ENCODE results near the gene TRPC6.

GRCh38 chr11:101442171-101442570 is 141.6 kb downstream of the TRPC6 start:
- TF ChIP-seq POLR2AphosphoS5 (IDR thresholded peaks at IDR 0.05; ENCODE audit: borderline replicate concordance, low read depth, low read length) (no peak), EZH2 (IDR thresholded peaks at IDR 0.05) (no peak), FOXP2 (optimal IDR thresholded peaks at IDR 0.05; ENCODE audit: control extremely low read depth, extremely low read length, insufficient read depth) (no peak)

Data from SK-N-MC (cell line).